BE2C (cell line): Measurements from ENCODE around the gene PFDN1.

Experiments
- DNase-seq: peaks from one replicate; pipeline ENCODE4 v3.0.0-alpha.2; 2020
- H3K27me3 ChIP-seq: fragments of 250-450 bp; sonication (Bioruptor Pico); 2 replicates; pipeline ENCODE4 v1.5.1; 2020; ENCODE audit warnings: mild to moderate bottlenecking
- H3K36me3 ChIP-seq: fragments of 250-450 bp; sonication (Bioruptor Pico); 2 replicates; pipeline ENCODE4 v1.5.1; 2020; ENCODE audit warnings: mild to moderate bottlenecking
- H3K4me1 ChIP-seq: fragments of 250-450 bp; sonication (Bioruptor Pico); 2 replicates; pipeline ENCODE4 v1.5.1; 2020
- H3K4me3 ChIP-seq: 2 replicates; pipeline ENCODE4 v1.5.1; 2011; ENCODE audit warnings: low read depth, low read length
- H3K9me3 ChIP-seq: fragments of 250-450 bp; sonication (Bioruptor Pico); 2 replicates; pipeline ENCODE4 v1.5.1; 2020
- CTCF ChIP-seq: IDR thresholded peaks from 2 replicates; pipeline ENCODE4 v1.5.1; 2012; ENCODE audit warnings: mild to moderate bottlenecking, low read depth, low read length

PFDN1 gene

DNA sequence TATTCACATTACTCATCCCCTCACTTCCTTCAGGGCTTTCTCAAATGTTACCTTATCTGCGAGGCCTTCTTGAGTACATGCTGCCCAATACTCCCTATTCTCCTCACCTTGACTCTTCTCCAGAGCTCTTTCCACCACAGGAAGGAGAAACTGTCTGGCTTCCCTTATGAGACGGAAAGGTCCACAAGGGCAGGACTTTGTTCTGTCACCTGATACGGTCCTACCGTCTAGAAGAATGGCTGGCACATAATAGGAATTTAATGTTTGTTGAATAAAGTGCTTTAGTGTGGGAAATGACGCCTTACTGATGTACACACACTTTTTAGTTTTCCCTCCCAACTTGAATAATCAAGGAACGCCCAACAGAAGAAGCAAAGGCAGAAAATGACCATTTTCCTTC is 52.5 kb downstream of the PFDN1 start:
- DNase-seq: no peak
- Histone ChIP-seq H3K36me3 (peaks cover 4% of the 10 kb centered on the region; the same call in 1 of the 2 replicates), H3K4me1 (no peaks in the 10 kb centered on the region)

GRCh38 chr5:140249536-140249935 is 53.4 kb downstream of the PFDN1 start:
- TF ChIP-seq CTCF: no peak
- H3K27me3 ChIP-seq: no peaks in the 10 kb centered on the region
- no peak overlapping the region for H3K4me3 ChIP-seq
- no peak for DNase-seq
- H3K4me1 ChIP-seq: no peaks in the 10 kb centered on the region
- no peaks in the 10 kb centered on the region for H3K9me3 ChIP-seq
- peaks cover 11% of the 10 kb centered on the region for H3K36me3 ChIP-seq

More for the DNA sequence above, 52.5 kb downstream of the PFDN1 start:
- no peaks in the 10 kb centered on the region for H3K27me3 ChIP-seq
- H3K4me3 ChIP-seq: no peak overlapping the region
- TF ChIP-seq CTCF: no peak
- no peaks in the 10 kb centered on the region for H3K9me3 ChIP-seq

- Histone ChIP-seq H3K4me3 (no peak overlapping the region), H3K36me3 (peaks cover 14% of the 10 kb centered on the region), H3K4me1 (no peaks in the 10 kb centered on the region), H3K27me3 (no peaks in the 10 kb centered on the region), H3K9me3 (no peaks in the 10 kb centered on the region)
- TF ChIP-seq CTCF: no peak
- DNase-seq: no peak
Measured at GRCh38 chr5:140248414-140248813, 54.5 kb downstream of the PFDN1 start.

GRCh38 chr5:140246378-140247122 is 56.4 kb downstream of the PFDN1 start:
- H3K9me3 ChIP-seq: no peaks in the 10 kb centered on the region
- H3K36me3 ChIP-seq: peaks cover 14% of the 10 kb centered on the region
- no peaks in the 10 kb centered on the region for H3K27me3 ChIP-seq
- peak; percentile 71 for DNase-seq
- TF ChIP-seq CTCF: no peak
- no peak overlapping the region for H3K4me3 ChIP-seq
- H3K4me1 ChIP-seq: peaks cover 6% of the 10 kb centered on the region

DNA sequence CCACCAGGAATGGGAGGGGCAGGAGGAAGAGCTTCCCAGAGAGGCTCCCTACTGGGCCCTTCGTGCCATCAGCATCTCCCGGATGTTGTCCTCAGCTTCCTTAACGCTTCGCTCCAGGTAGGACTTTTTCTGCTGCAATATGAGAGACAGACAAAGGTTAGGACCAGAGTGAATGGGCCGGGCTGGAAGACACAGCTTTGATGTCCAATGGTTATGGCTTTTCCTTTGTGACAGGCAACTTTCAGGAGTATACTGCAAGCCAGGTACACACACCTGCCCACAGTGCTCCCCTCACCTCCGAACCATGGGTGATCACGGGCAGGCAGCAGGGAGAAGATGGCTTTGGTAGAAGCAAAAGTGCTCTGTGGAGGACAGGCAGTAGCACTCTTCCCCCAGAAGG is 57.0 kb downstream of the PFDN1 start:
- Histone ChIP-seq H3K27me3 (no peaks in the 10 kb centered on the region), H3K4me3 (no peak overlapping the region), H3K4me1 (peaks cover 9% of the 10 kb centered on the region), H3K9me3 (no peaks in the 10 kb centered on the region), H3K36me3 (peaks cover 14% of the 10 kb centered on the region)
- no peak for TF ChIP-seq CTCF
- DNase-seq: no peak

GRCh38 chr5:140245341-140245740 is 57.6 kb downstream of the PFDN1 start:
- Histone ChIP-seq H3K4me1 (peaks cover 12% of the 10 kb centered on the region), H3K9me3 (no peaks in the 10 kb centered on the region), H3K36me3 (peaks cover 14% of the 10 kb centered on the region), H3K4me3 (no peak overlapping the region), H3K27me3 (no peaks in the 10 kb centered on the region)
- no peak for DNase-seq
- TF ChIP-seq CTCF: no peak
